RWPE2 (cell line): ENCODE data around the gene FASTK.

Source experiments
- ATAC-seq: fragments of 200-7000 bp; cut with Tn5 transposase; 3 replicates; pipeline ENCODE4 v1.9.1; 2021; ENCODE audit warnings: low read depth
- DNase-seq: peaks from one replicate; pipeline ENCODE4 v3.0.0-alpha.2; 2020; ENCODE audit warnings: low spot score
- H3K27ac ChIP-seq: fragments of 450-650 bp; 2 replicates; pipeline ENCODE4 v1.5.1; 2017; ENCODE audit warnings: mild to moderate bottlenecking; ENCODE audit not compliant: poor library complexity, severe bottlenecking
- H3K27me3 ChIP-seq: fragments of 250-450 bp; sonication (Bioruptor Pico); 2 replicates; pipeline ENCODE4 v1.5.1; 2021; ENCODE audit warnings: mild to moderate bottlenecking, moderate library complexity; ENCODE audit not compliant: insufficient read depth, poor library complexity, severe bottlenecking
- H3K36me3 ChIP-seq: fragments of 250-450 bp; sonication (Bioruptor Pico); 2 replicates; pipeline ENCODE4 v1.5.1; 2020; ENCODE audit warnings: low read depth, mild to moderate bottlenecking, moderate library complexity
- H3K4me1 ChIP-seq: fragments of 250-450 bp; sonication (Bioruptor Pico); 2 replicates; pipeline ENCODE4 v1.5.1; 2021; ENCODE audit warnings: mild to moderate bottlenecking, moderate library complexity; ENCODE audit not compliant: insufficient read depth, poor library complexity, severe bottlenecking
- H3K4me3 ChIP-seq: fragments of 250-450 bp; sonication (Bioruptor Pico); 2 replicates; pipeline ENCODE4 v1.5.1; 2021; ENCODE audit warnings: mild to moderate bottlenecking, moderate library complexity; ENCODE audit not compliant: severe bottlenecking
- H3K9me3 ChIP-seq: fragments of 250-450 bp; sonication (Bioruptor Pico); 2 replicates; pipeline ENCODE4 v1.5.1; 2021; ENCODE audit warnings: mild to moderate bottlenecking, moderate library complexity; ENCODE audit not compliant: severe bottlenecking
- CTCF ChIP-seq: fragments of 450-650 bp; IDR thresholded peaks from one replicate; pipeline ENCODE4 v1.5.1; 2017; ENCODE audit warnings: mild to moderate bottlenecking, moderate library complexity; ENCODE audit not compliant: poor library complexity, severe bottlenecking

The FASTK gene

GRCh38 chr7:151082141-151083070 lies 1.8 kb upstream of the FASTK start:
- peak; percentile 65 for DNase-seq
- H3K27me3 ChIP-seq, result no peaks in the 10 kb centered on the region
- no peaks in the 10 kb centered on the region for H3K9me3 ChIP-seq
- no peak for TF ChIP-seq CTCF
- peak overlapping the region; percentile 96 for H3K4me3 ChIP-seq
- H3K36me3 ChIP-seq, result peaks cover 4% of the 10 kb centered on the region; the same call in 1 of the 2 replicates
- peak overlapping the region; percentile 87 for H3K27ac ChIP-seq
- H3K4me1 ChIP-seq, result peaks cover 6% of the 10 kb centered on the region
- no peak for ATAC-seq

- peaks cover 7% of the 10 kb centered on the region for H3K36me3 ChIP-seq
- H3K4me3 ChIP-seq, result peak overlapping the region; percentile 96
- ATAC-seq (peak; percentile 16), DNase-seq (peak; percentile 55)
- no peak for TF ChIP-seq CTCF
- H3K27ac ChIP-seq, result peak overlapping the region; percentile 87
- H3K4me1 ChIP-seq, result peaks cover 6% of the 10 kb centered on the region
- no peaks in the 10 kb centered on the region for H3K9me3 ChIP-seq
- no peaks in the 10 kb centered on the region for H3K27me3 ChIP-seq
These were observed 827 bp upstream of the FASTK start for GRCh38 chr7:151081170-151082101.

GRCh38 chr7:151080067-151080521 lies 515 bp downstream of the FASTK start:
- ATAC-seq (peak; percentile 5), DNase-seq (peak; percentile 59)
- peaks cover 6% of the 10 kb centered on the region for H3K4me1 ChIP-seq
- H3K27ac ChIP-seq, result peak overlapping the region; percentile 87
- TF ChIP-seq CTCF, result no peak
- H3K9me3 ChIP-seq, result no peaks in the 10 kb centered on the region
- peak overlapping the region; percentile 96 for H3K4me3 ChIP-seq
- H3K36me3 ChIP-seq, result peaks cover 21% of the 10 kb centered on the region
- no peaks in the 10 kb centered on the region for H3K27me3 ChIP-seq

- ATAC-seq (no peak), DNase-seq (no peak)
- Histone ChIP-seq H3K9me3 (no peaks in the 10 kb centered on the region), H3K36me3 (peaks cover 28% of the 10 kb centered on the region), H3K27ac (peak overlapping the region; percentile 87), H3K4me3 (peak overlapping the region; percentile 96), H3K4me1 (peaks cover 6% of the 10 kb centered on the region), H3K27me3 (no peaks in the 10 kb centered on the region)
- no peak for TF ChIP-seq CTCF
These were observed 1.3 kb downstream of the FASTK start for GRCh38 chr7:151079199-151079910.
